NB4 (cell line): Measurements from ENCODE around the gene MAN2B2.

ENCODE experiments used
- MYC ChIP-seq: IDR thresholded peaks from 2 replicates; pipeline ENCODE4 v1.6.1; 2011; ENCODE audit warnings: low read depth, low read length
- POLR2A ChIP-seq: IDR thresholded peaks from 2 replicates; pipeline ENCODE4 v1.6.1; 2011; ENCODE audit warnings: mild to moderate bottlenecking; ENCODE audit not compliant: insufficient read length; ENCODE audit errors: extremely low read depth
- TF ChIP-seq, protein P1 (sequence below): IDR thresholded peaks from one replicate; pipeline ENCODE4 v1.5.1; 2012; ENCODE audit warnings: low read depth, low read length
- TF ChIP-seq, protein P2 (sequence below): IDR thresholded peaks from 2 replicates; pipeline ENCODE4 v1.6.1; 2011; ENCODE audit warnings: low read depth, low read length

DNA sequence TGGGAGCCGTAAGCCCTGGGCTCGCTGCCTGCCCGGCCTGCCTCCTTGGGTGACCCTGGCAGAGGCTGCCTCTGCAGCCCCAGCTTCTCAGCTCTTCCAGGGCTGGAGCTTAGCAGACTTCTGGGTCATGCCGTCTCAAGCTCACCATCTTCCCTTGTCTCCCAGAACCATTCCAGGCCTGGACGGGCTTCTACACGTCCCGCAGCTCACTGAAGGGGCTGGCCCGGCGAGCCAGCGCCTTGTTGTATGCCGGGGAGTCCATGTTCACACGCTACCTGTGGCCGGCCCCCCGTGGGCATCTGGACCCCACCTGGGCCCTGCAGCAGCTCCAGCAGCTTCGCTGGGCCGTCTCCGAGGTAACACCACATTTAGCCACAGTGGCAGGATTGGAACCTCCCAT is 22.0 kb downstream of the MAN2B2 start:
- TF ChIP-seq, protein P1, sequence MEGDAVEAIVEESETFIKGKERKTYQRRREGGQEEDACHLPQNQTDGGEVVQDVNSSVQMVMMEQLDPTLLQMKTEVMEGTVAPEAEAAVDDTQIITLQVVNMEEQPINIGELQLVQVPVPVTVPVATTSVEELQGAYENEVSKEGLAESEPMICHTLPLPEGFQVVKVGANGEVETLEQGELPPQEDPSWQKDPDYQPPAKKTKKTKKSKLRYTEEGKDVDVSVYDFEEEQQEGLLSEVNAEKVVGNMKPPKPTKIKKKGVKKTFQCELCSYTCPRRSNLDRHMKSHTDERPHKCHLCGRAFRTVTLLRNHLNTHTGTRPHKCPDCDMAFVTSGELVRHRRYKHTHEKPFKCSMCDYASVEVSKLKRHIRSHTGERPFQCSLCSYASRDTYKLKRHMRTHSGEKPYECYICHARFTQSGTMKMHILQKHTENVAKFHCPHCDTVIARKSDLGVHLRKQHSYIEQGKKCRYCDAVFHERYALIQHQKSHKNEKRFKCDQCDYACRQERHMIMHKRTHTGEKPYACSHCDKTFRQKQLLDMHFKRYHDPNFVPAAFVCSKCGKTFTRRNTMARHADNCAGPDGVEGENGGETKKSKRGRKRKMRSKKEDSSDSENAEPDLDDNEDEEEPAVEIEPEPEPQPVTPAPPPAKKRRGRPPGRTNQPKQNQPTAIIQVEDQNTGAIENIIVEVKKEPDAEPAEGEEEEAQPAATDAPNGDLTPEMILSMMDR: no peak
- TF ChIP-seq POLR2A (no peak), MYC (no peak)
- TF ChIP-seq, protein P2, sequence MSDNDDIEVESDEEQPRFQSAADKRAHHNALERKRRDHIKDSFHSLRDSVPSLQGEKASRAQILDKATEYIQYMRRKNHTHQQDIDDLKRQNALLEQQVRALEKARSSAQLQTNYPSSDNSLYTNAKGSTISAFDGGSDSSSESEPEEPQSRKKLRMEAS: no peak
